SKM-1 treated with dmso at 0.1 percent for 144 hours (cell line): Measurements from ENCODE around the gene ARHGAP5.

Experiments used
- DNase-seq: peaks from one replicate; lab custom pipeline; 2025; ENCODE audit not compliant: unreplicated experiment; lab: John Stamatoyannopoulos, UW

The ARHGAP5 gene

GRCh38 chr14:32074887-32075572, 2.1 kb upstream of the ARHGAP5 start:
- no peak for DNase-seq

DNA sequence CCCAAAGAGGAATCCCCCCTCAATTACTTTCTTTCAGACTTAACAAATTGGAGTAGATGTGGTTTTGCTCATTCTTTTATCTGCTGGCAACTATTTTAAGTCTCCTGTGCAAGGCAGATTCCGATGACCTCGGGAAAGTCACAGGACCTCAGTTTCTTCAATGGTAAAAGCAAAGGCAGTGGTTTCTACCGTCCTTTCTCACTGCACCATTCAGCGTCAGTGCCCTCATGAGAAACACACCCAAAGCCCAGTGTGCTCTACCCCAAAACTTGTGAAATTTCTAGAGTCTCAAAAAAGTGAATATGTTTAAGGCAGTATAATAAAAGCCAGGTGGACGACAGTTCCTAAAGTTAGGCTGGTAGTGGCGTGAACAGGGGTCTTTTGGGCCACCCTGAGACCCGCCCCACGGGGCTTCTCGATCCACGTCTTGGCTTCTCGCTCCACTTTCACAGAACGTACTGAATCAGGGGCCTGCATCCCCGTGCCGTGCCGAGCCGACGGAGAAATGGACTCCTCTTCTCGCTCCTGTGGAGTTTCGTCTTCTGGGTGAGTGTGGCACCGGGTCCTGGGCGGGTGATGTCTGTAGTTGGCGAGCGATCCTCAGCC, 1.3 kb upstream of the ARHGAP5 start:
- DNase-seq, result no peak

- peak; percentile 68 for DNase-seq
Measured at GRCh38 chr14:32076278-32077080, 625 bp upstream of the ARHGAP5 start.

- DNase-seq, result no peak
Measured at GRCh38 chr14:32078023-32078857, 1.1 kb downstream of the ARHGAP5 start.

- no peak for DNase-seq
Measured at GRCh38 chr14:32078858-32079216, 1.7 kb downstream of the ARHGAP5 start.

- no peak for DNase-seq
Measured at GRCh38 chr14:32079264-32079663, 2.2 kb downstream of the ARHGAP5 start.

- no peak for DNase-seq
Measured at GRCh38 chr14:32080001-32080510, 3.0 kb downstream of the ARHGAP5 start.

- DNase-seq, result no peak
Measured at GRCh38 chr14:32081901-32082300, 4.8 kb downstream of the ARHGAP5 start.

DNA sequence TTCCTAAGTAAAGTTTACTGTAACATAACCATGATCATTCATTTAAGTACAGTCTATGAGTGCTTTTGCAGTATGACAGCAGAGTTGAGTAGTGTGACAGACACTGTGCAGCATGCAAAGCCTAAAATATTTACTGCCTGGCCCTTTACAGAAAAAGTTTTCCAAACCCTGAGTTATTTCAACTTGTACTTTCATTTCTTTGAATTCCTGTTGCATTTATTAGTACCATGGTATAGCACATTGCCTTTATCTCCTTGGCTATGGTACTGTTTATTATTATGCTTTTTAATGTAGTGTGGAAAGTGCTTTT, 6.2 kb downstream of the ARHGAP5 start:
- no peak for DNase-seq

- no peak for DNase-seq
Measured at GRCh38 chr14:32083789-32084188, 6.7 kb downstream of the ARHGAP5 start.

DNA sequence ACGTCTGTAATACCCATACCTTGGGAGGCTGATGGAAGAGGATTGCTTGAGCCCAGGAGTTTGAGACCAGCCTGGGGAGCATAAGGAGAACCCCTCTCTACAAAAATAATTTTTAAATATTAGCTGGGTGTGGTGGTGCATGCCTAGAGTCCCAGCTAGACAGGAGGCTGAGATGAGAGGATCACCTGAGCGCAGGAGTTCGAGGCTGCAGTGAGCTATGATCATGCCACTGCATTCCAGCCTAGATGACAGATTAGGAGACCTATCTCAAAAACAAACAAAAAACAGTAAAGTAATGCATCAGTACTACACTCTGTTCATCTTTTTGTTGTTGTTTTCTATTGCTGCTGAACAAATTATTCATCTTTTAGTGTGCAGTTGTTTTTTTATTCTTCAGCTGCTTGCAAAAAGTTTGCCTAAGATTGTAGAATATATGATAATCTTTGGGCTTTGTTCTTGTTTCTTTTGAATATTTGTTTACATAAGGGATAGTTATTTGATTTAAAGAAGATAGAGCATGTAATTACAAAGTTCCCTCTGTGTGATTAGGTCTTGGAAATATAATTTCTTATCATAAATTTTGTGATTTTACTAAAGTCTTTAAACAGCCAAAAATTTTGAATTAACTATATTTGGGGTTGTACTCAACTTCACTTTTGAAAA, 8.2 kb downstream of the ARHGAP5 start:
- no peak for DNase-seq

- no peak for DNase-seq
Measured at GRCh38 chr14:32085845-32086383, 8.8 kb downstream of the ARHGAP5 start.

DNA sequence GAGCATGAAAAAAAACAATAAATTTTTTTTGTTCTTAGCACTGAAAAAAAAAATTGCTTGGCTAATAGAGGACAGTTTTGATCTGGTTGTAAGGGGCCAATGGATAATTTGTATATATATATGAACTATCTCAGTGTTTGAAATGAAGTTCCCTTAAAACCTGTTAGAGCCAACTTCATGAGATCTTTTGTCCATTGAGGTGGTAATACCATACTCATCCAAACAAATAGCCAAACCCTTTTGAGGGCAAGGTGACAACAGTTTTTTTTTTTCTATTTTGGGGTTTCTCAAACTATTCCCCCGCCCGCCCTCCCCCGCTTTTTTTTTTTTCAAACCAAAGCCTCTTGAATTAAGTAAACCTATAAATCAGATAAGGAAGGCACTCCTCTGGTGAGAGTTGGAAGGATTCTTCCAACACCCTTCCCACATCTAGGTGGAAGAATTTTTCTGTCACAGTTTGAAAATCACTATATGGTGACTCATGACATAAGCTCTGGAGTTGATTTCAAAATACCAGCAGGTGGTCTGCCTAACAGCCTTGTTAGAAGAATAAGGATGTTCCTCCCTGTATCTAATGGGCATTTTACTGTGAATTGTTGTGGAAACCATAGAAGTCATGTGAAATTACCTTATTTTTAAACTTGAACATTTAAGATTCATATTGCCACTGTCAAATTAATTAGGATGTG, 10.2 kb downstream of the ARHGAP5 start:
- DNase-seq, result no peak

- DNase-seq, result no peak
Measured at GRCh38 chr14:32087907-32088306, 10.8 kb downstream of the ARHGAP5 start.

GRCh38 chr14:32090686-32091085, 13.6 kb downstream of the ARHGAP5 start:
- DNase-seq, result no peak

- DNase-seq, result no peak
Measured at GRCh38 chr14:32099473-32099872, 22.4 kb downstream of the ARHGAP5 start.

DNA sequence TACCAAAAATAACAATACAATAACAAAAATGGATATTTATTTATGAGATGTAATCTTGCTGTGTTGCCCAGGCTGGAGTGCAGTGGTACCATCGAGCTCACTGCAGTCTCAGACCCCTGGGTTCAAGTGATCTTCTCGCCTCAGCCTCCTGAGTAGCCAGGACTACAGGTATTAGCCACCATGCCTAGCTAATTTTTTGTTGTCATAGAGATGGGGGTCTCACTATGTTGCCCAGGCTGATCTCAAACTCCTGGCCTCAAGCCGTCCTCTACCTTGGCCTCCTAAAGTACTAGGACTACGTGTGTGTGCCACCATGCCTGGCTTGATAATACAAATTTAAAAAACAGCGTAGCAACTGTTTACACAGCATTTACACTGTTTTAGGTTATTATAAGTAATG, 23.1 kb downstream of the ARHGAP5 start:
- DNase-seq, result no peak

- DNase-seq, result no peak
Measured at GRCh38 chr14:32102152-32102787, 25.2 kb downstream of the ARHGAP5 start.

- DNase-seq, result no peak
Measured at GRCh38 chr14:32102968-32103367, 25.9 kb downstream of the ARHGAP5 start.
